GM18907 (cell line): Measurements from ENCODE around the gene MBOAT2.
"Not testable (repeated sequence)": the region's sequence is repeated elsewhere in the genome, so short reads cannot be mapped to it uniquely, and the experiment has no call there.

Experiments
- ATAC-seq: cut with Tn5 transposase; IDR thresholded peaks from one replicate; pipeline ENCODE4 v1.9.1; 2021; ENCODE audit warnings: mild to moderate bottlenecking, moderate library complexity; ENCODE audit not compliant: unreplicated experiment

The MBOAT2 gene

GRCh38 chr2:9003616-9004337, at the start of gene MBOAT2:
Gene MBOAT2 (minus strand): TSS chr2:9003684. CDS start chr2:9003614, 70 bp downstream.
- ATAC-seq = peak; percentile 89

- no peak for ATAC-seq
Observed at GRCh38 chr2:9052821-9053533, 49.5 kb upstream of the MBOAT2 start.

- not testable (repeated sequence) for ATAC-seq
Observed at GRCh38 chr2:9051451-9051850, 48.0 kb upstream of the MBOAT2 start.

- no peak for ATAC-seq
Observed at GRCh38 chr2:9050122-9050809, 46.8 kb upstream of the MBOAT2 start.

- ATAC-seq = no peak
Observed at GRCh38 chr2:9045595-9045994, 42.1 kb upstream of the MBOAT2 start.

- not testable (repeated sequence) for ATAC-seq
Observed at GRCh38 chr2:9043491-9043890, 40.0 kb upstream of the MBOAT2 start.

- ATAC-seq = no peak
Observed at GRCh38 chr2:9037166-9037565, 33.7 kb upstream of the MBOAT2 start.

GRCh38 chr2:9033385-9034168, 30.1 kb upstream of the MBOAT2 start:
- no peak for ATAC-seq

GRCh38 chr2:9032536-9033255, 29.2 kb upstream of the MBOAT2 start:
- ATAC-seq = no peak

- no peak for ATAC-seq
Observed at GRCh38 chr2:9032121-9032520, 28.6 kb upstream of the MBOAT2 start.

GRCh38 chr2:9031246-9031645, 27.8 kb upstream of the MBOAT2 start:
- ATAC-seq = no peak

- ATAC-seq = no peak
Observed at GRCh38 chr2:9030841-9031240, 27.4 kb upstream of the MBOAT2 start.

- no peak for ATAC-seq
Observed at GRCh38 chr2:9030190-9030589, 26.7 kb upstream of the MBOAT2 start.

- ATAC-seq = no peak
Observed at GRCh38 chr2:9029721-9030120, 26.2 kb upstream of the MBOAT2 start.

- no peak for ATAC-seq
Observed at GRCh38 chr2:9027884-9028283, 24.4 kb upstream of the MBOAT2 start.

GRCh38 chr2:9025746-9026145, 22.3 kb upstream of the MBOAT2 start:
- no peak for ATAC-seq

- ATAC-seq = no peak
Observed at GRCh38 chr2:9024575-9024974, 21.1 kb upstream of the MBOAT2 start.

- ATAC-seq = no peak
Observed at GRCh38 chr2:9021563-9022211, 18.2 kb upstream of the MBOAT2 start.

- no peak for ATAC-seq
Observed at GRCh38 chr2:9020267-9020666, 16.8 kb upstream of the MBOAT2 start.

- no peak for ATAC-seq
Observed at GRCh38 chr2:9018534-9018933, 15.1 kb upstream of the MBOAT2 start.
